Measurements from ENCODE around the gene TAPBP. TPM values are rescaled to one million over a fixed set of nuclear protein-coding genes. Genes with fewer than 3 reads are reported as not detected.

TAPBP gene
- total and polyA plus RNA-seq, 9 of the 15 experiments (the other 6 are each of a cell fraction or from before 2014, with no cell fraction given), result 5.6 to 74.0 (median 22.3) TPM

- TF ChIP-seq CHAMP1 (IDR thresholded peaks at IDR 0.05) (peak; percentile 13; the same call in 1 of the 2 replicates), CSDE1 (IDR thresholded peaks at IDR 0.05) (peak; percentile 72 to 81; a peak in 2 of 4 replicates), BCL6 (CRISPR knock-in tag; IDR thresholded peaks at IDR 0.05) (peak; percentile 59; the same call in 1 of the 2 replicates), ZNF316 (IDR thresholded peaks at IDR 0.05) (no peak), ZNF134 (CRISPR knock-in tag; conservative IDR thresholded peaks at IDR 0.05) (0 out of 2 replicates have a peak, but pooled peaks have one; percentile 35), DIDO1 (tag; IDR thresholded peaks at IDR 0.05; ENCODE audit: low read depth) (peak; percentile 93), ZC3H8 (IDR thresholded peaks at IDR 0.05) (no peak), CBX1 (IDR thresholded peaks at IDR 0.05; ENCODE audit: low read depth) (peak; percentile 86; the same call in 1 of the 2 replicates), KDM1A (IDR thresholded peaks at IDR 0.05) (no peak), ZNF395 (CRISPR knock-in tag; IDR thresholded peaks at IDR 0.05) (peak; percentile 96), E4F1 (CRISPR knock-in tag; IDR thresholded peaks at IDR 0.05; ENCODE audit: borderline replicate concordance) (no peak), POU5F1 (IDR thresholded peaks at IDR 0.05; ENCODE audit: borderline replicate concordance, low read depth, low read length, partially characterized antibody) (peak; percentile 5), ARID2 (IDR thresholded peaks at IDR 0.05) (no peak), ARID4B (CRISPR knock-in tag; IDR thresholded peaks at IDR 0.05) (peak; percentile 81), TCF7L2 (IDR thresholded peaks at IDR 0.05; ENCODE audit: low read depth, low read length) (no peak), JUN (IDR thresholded peaks at IDR 0.05; ENCODE audit: borderline replicate concordance, low read depth, low read length) (peak; percentile 74; the same call in 1 of the 2 replicates), JUN (CRISPR knock-in tag; IDR thresholded peaks at IDR 0.05; ENCODE audit: borderline replicate concordance) (0 out of 2 replicates have a peak, but pooled peaks have one; percentile 26), L3MBTL2 (IDR thresholded peaks at IDR 0.05) (peak; percentile 61)
Measured at GRCh38 chr6:33271468-33272274, 42.2 kb downstream of the TAPBP start, which contains the start of the genes RPS18 and VPS52 (continued).

All from K562 (cell line).